HepG2 (cell line): ENCODE results near the gene STAT6. TPM values are rescaled to one million over a fixed set of nuclear protein-coding genes. Genes with fewer than 3 reads are reported as not detected.

Source experiments
- ATF7-NPFF ChIP-seq: sonication (generic); formaldehyde crosslinking; IDR thresholded peaks from 2 replicates; pipeline ENCODE4 v1.8.1; 2023; ENCODE audit warnings: mild to moderate bottlenecking, low read depth, missing genetic modification reagents, moderate library complexity
- BCL3 ChIP-seq: sonication (generic); formaldehyde crosslinking; IDR thresholded peaks from 2 replicates; pipeline ENCODE4 v1.5.1; 2020; ENCODE audit warnings: mild to moderate bottlenecking, missing genetic modification reagents, moderate library complexity
- CERS6 ChIP-seq: sonication (generic); formaldehyde crosslinking; IDR thresholded peaks from 2 replicates; pipeline ENCODE4 v1.5.0; 2020; ENCODE audit warnings: missing genetic modification reagents
- FOSL2 ChIP-seq: sonication (generic); formaldehyde crosslinking; IDR thresholded peaks from 2 replicates; pipeline ENCODE4 v1.4.0; 2020; ENCODE audit warnings: missing genetic modification reagents
- GTF3A ChIP-seq: sonication (generic); formaldehyde crosslinking; conservative IDR thresholded peaks from 2 replicates; pipeline ENCODE4 v1.4.0; 2020; ENCODE audit warnings: mild to moderate bottlenecking, missing genetic modification reagents
- HNF4G ChIP-seq, 2 experiments: sonication (generic) in 1 of 2; formaldehyde crosslinking in 1 of 2; IDR thresholded peaks; 2 replicates each; pipeline versions ENCODE4 v1.4.0 to v1.6.1; 2011 to 2020; ENCODE audit warnings: borderline replicate concordance in 2 of 2, low read depth in 2 of 2, mild to moderate bottlenecking in 2 of 2, low read length in 1 of 2, missing genetic modification reagents in 1 of 2, moderate library complexity in 1 of 2
- KDM6A ChIP-seq: IDR thresholded peaks from 2 replicates; pipeline ENCODE4 v1.6.1; 2016; ENCODE audit warnings: low read depth
- KLF12 ChIP-seq: sonication (generic); formaldehyde crosslinking; IDR thresholded peaks from 2 replicates; pipeline ENCODE4 v1.4.0; 2020; ENCODE audit warnings: missing genetic modification reagents, borderline replicate concordance
- KLF9 ChIP-seq: IDR thresholded peaks from 2 replicates; pipeline ENCODE4 v1.6.1; 2016; ENCODE audit warnings: low read depth
- MAFF ChIP-seq: IDR thresholded peaks from 2 replicates; pipeline ENCODE4 v1.6.1; 2011; ENCODE audit warnings: low read depth, low read length, improper control_type of control experiment
- MAFG ChIP-seq: sonication (generic); formaldehyde crosslinking; IDR thresholded peaks from 2 replicates; pipeline ENCODE4 v1.5.1; 2020; ENCODE audit warnings: mild to moderate bottlenecking, missing genetic modification reagents
- NKX3-1 ChIP-seq: sonication (generic); formaldehyde crosslinking; IDR thresholded peaks from 2 replicates; pipeline ENCODE4 v1.5.0; 2020; ENCODE audit warnings: missing genetic modification reagents
- NR1H2 ChIP-seq: sonication (generic); formaldehyde crosslinking; IDR thresholded peaks from 2 replicates; pipeline ENCODE4 v1.8.1; 2022; ENCODE audit warnings: low read depth, missing genetic modification reagents, borderline replicate concordance
- ONECUT2 ChIP-seq: sonication (generic); formaldehyde crosslinking; IDR thresholded peaks from 2 replicates; pipeline ENCODE4 v1.4.0; 2020; ENCODE audit warnings: missing genetic modification reagents
- SOX13 ChIP-seq, 3 experiments: fragments of 450-650 bp in 1 of 3; sonication (generic) in 1 of 3; formaldehyde crosslinking in 1 of 3; IDR thresholded peaks in 2 of 3; conservative IDR thresholded peaks in 1 of 3; 2 replicates each; pipeline versions ENCODE4 v1.5.0 to v1.6.1; 2016 to 2020; ENCODE audit warnings: antibody characterized with exemption in 1 of 3, mild to moderate bottlenecking in 1 of 3, missing compliant biosample characterization in 1 of 3, missing genetic modification reagents in 1 of 3, moderate library complexity in 1 of 3
- TFDP2 ChIP-seq: sonication (generic); formaldehyde crosslinking; IDR thresholded peaks from 2 replicates; pipeline ENCODE4 v1.4.0; 2020; ENCODE audit warnings: missing genetic modification reagents
- TP53 ChIP-seq: sonication (generic); formaldehyde crosslinking; conservative IDR thresholded peaks from 2 replicates; pipeline ENCODE4 v1.4.0; 2020; ENCODE audit warnings: missing genetic modification reagents
- TRIM24 ChIP-seq: sonication (generic); formaldehyde crosslinking; IDR thresholded peaks from 2 replicates; pipeline ENCODE4 v1.8.0; 2022; ENCODE audit warnings: mild to moderate bottlenecking, missing genetic modification reagents
- XRCC5 ChIP-seq: fragments of 200-400 bp; formaldehyde crosslinking; optimal IDR thresholded peaks from 2 replicates; pipeline ENCODE3; 2017; ENCODE audit warnings: mild to moderate bottlenecking, low read length
- ZBTB1 ChIP-seq: sonication (generic); formaldehyde crosslinking; IDR thresholded peaks from 2 replicates; pipeline ENCODE4 v1.4.0; 2020; ENCODE audit warnings: missing genetic modification reagents, borderline replicate concordance
- ZFP62 ChIP-seq: sonication (generic); formaldehyde crosslinking; IDR thresholded peaks from 2 replicates; pipeline ENCODE4 v1.4.0; 2020; ENCODE audit warnings: missing genetic modification reagents
- ZNF101 ChIP-seq: sonication (generic); formaldehyde crosslinking; IDR thresholded peaks from 2 replicates; pipeline ENCODE4 v1.4.0; 2020; ENCODE audit warnings: mild to moderate bottlenecking, low read depth, missing genetic modification reagents, borderline replicate concordance
- ZNF441 ChIP-seq: sonication (generic); formaldehyde crosslinking; IDR thresholded peaks from 2 replicates; pipeline ENCODE4 v1.7.0; 2021; ENCODE audit warnings: missing genetic modification reagents, borderline replicate concordance
- ZNF562 ChIP-seq: sonication (generic); formaldehyde crosslinking; IDR thresholded peaks from 2 replicates; pipeline ENCODE4 v1.8.0; 2022; ENCODE audit warnings: missing genetic modification reagents, borderline replicate concordance
- ZNF615 ChIP-seq: sonication (generic); formaldehyde crosslinking; IDR thresholded peaks from 2 replicates; pipeline ENCODE4 v1.5.0; 2020; ENCODE audit warnings: mild to moderate bottlenecking, missing genetic modification reagents, borderline replicate concordance
- ZNF83 ChIP-seq: sonication (generic); formaldehyde crosslinking; IDR thresholded peaks from 2 replicates; pipeline ENCODE4 v1.4.0; 2020; ENCODE audit warnings: missing genetic modification reagents, mild to moderate bottlenecking, borderline replicate concordance
- ZSCAN25 ChIP-seq: sonication (generic); formaldehyde crosslinking; IDR thresholded peaks from 2 replicates; pipeline ENCODE4 v1.8.0; 2022; ENCODE audit warnings: mild to moderate bottlenecking, missing genetic modification reagents
- ZUFSP ChIP-seq: sonication (generic); formaldehyde crosslinking; IDR thresholded peaks from 2 replicates; pipeline ENCODE4 v1.9.0; 2021; ENCODE audit warnings: missing genetic modification reagents, mild to moderate bottlenecking, borderline replicate concordance
- polyA plus RNA-seq, 8 experiments: library from polyadenylated mRNA; depleted of rRNA in 3 of 8; stranded (reverse) in 7 of 8; unstranded in 1 of 8; fragments of >200 nt; fragmentation: Illumina TruSeq in 4 of 8; extraction: Trizol in 4 of 8; gene quantifications; 2 replicates each; pipeline versions ENCODE4 v1.2.1 to v1.2.3, GENCODE V29; 2011 to 2016; ENCODE audit warnings: low read depth in 4 of 8, missing spikeins in 1 of 8, mixed read lengths in 1 of 8; ENCODE audit not compliant: insufficient read depth in 1 of 8
- total RNA-seq, 5 experiments: library from RNA; depleted of rRNA; stranded (reverse); fragments of >200 nt; fragmentation: Illumina TruSeq; extraction: Trizol; gene quantifications; 2 replicates each; pipeline ENCODE4 v1.2.3, GENCODE V29; 2016; ENCODE audit warnings: low read depth in 1 of 5

Gene STAT6
- total and polyA plus RNA-seq, 2 of the 13 experiments (the other 11 are each of a cell fraction or from before 2014, with no cell fraction given): 28.0 to 62.2 TPM

- TF ChIP-seq ZNF615 (CRISPR knock-in tag): no peak
- no peak for TF ChIP-seq KLF12 (CRISPR knock-in tag)
- TF ChIP-seq HNF4G (IDR thresholded peaks at IDR 0.05; ENCODE audit: borderline replicate concordance, low read depth, low read length): no peak
- TF ChIP-seq HNF4G (CRISPR knock-in tag; IDR thresholded peaks at IDR 0.05; ENCODE audit: borderline replicate concordance, low read depth): no peak
- no peak for TF ChIP-seq ZNF83 (CRISPR knock-in tag)
- no peak for TF ChIP-seq ZNF101
- no peak for TF ChIP-seq MAFG (CRISPR knock-in tag)
- no peak for TF ChIP-seq ONECUT2
- TF ChIP-seq CERS6 (CRISPR knock-in tag): no peak
- TF ChIP-seq KDM6A (CRISPR knock-in tag): no peak
- no peak for TF ChIP-seq NR1H2
- no peak for TF ChIP-seq BCL3 (CRISPR knock-in tag)
- TF ChIP-seq GTF3A (CRISPR knock-in tag): no peak
- peak; percentile 63 for TF ChIP-seq FOSL2 (CRISPR knock-in tag)
- no peak for TF ChIP-seq KLF9 (CRISPR knock-in tag)
- no peak for TF ChIP-seq SOX13 (IDR thresholded peaks at IDR 0.05)
- TF ChIP-seq SOX13 (CRISPR knock-in tag; conservative IDR thresholded peaks at IDR 0.05 in 1 of 2, IDR thresholded peaks at IDR 0.05 in 1 of 2): no peak
- peak; percentile 18 for TF ChIP-seq XRCC5
- TF ChIP-seq ZNF441 (CRISPR knock-in tag): no peak
- no peak for TF ChIP-seq TFDP2 (CRISPR knock-in tag)
- TF ChIP-seq ZSCAN25: no peak
- TF ChIP-seq ZFP62: no peak
- no peak for TF ChIP-seq ZBTB1 (CRISPR knock-in tag)
- TF ChIP-seq ATF7-NPFF (CRISPR knock-in tag): no peak
- no peak for TF ChIP-seq ZNF562 (CRISPR knock-in tag)
- TF ChIP-seq MAFF: peak; percentile 69
- TF ChIP-seq ZUFSP (CRISPR knock-in tag): no peak
- no peak for TF ChIP-seq TRIM24
- no peak for TF ChIP-seq NKX3-1
- TF ChIP-seq TP53: no peak
Observed at GRCh38 chr12:57069523-57069922, 41.6 kb downstream of the STAT6 start (continued).
